Activated T-helper 1 cell treated with Interleukin-2 at 50 U/mL for 16 hours (primary cell): ENCODE measurements around the gene ECEL1.

Experiments used
- DNase-seq: peaks from one replicate; pipeline ENCODE4 v3.0.0-alpha.2; 2020; ENCODE audit warnings: low read depth

The ECEL1 gene

GRCh38 chr2:232522623-232523401, 35.2 kb upstream of the ECEL1 start:
- no peak for DNase-seq

- DNase-seq: peak; percentile 41
Measured at GRCh38 chr2:232521959-232522622, 34.5 kb upstream of the ECEL1 start.

DNA sequence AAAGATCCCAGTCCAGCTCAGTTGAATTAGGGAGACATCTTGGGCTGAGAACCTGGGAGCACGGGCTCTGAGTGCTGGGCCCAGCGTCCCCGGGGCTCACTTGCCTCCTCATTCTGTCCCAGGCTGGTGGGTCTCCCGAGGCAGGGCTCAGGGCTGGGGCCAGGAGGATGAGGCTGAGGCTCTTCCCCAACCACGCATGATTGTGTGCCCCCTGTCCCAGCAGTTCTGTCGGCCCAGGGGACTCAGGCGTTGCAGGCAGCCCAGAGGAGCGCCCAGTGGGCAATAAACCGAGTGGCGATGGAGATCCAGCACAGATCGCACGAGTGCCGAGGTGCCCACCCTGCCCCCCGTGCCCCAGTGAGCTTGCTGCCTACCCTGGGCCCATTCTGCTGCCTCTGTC, 33.5 kb upstream of the ECEL1 start:
- no peak for DNase-seq

DNA sequence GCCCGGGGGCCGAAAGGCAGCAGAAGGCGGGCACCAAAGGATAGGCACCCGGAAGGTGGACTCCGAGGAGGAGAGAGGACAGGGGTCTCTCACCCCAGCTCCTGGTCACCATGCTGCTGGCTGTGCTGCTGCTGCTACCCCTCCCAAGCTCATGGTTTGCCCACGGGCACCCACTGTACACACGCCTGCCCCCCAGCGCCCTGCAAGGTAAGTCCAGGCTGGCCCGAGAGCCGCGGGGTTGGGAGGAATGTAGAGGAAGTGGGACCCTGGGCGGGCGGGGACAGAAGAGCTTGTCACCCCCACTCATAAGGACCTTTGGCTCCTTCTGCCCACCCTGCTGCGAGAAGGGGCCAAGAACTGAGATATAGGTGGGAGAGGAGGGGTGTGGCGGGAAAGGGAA, 32.9 kb upstream of the ECEL1 start:
- no peak for DNase-seq

- no peak for DNase-seq
Measured at GRCh38 chr2:232519581-232520438, 32.2 kb upstream of the ECEL1 start, which contains the start of gene PRSS56. PRSS56 (plus strand) TSS chr2:232520388; CDS start chr2:232520599, 211 bp downstream.

DNA sequence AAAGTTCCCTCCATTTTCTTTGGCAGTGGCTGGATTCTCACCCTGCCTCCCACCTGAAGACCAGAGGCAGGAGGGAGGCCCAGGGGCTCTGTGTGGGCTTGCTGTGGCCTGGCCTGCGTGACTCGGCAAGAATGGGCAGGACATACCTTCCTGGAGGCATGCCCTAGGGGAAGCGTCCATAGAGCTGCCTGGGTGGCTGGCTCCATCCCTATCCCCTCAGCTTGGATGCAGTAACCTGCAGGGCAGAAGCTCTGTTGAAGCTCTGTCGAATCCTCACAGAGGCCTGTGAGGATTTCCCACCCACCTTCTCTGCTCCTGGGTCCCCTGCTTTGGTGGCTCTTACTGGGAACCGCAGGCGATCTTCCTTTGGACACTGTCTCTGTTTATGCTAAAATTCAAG, 31.2 kb upstream of the ECEL1 start:
- DNase-seq: no peak

DNA sequence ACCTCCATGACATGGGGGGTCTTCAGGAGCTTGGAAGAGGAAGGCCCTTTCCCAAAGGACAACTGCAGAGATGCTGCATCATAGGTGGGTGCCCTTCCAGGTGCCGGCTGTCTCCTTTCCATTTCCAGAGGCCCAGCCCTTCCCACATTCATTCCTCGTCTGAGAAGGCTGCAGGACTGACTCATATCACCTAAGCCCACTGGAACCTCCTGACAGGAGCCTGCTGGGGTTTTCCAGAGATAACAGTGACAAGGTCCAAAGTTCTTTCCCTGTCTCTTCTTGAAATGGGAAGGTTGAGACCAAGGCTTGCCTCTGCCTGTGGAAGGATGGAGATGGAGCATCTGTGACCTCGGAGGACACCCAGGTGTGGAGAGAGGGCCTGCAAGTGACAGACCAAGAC, 28.9 kb upstream of the ECEL1 start:
- no peak for DNase-seq

- DNase-seq: no peak
Measured at GRCh38 chr2:232515639-232516038, 28.0 kb upstream of the ECEL1 start.

DNA sequence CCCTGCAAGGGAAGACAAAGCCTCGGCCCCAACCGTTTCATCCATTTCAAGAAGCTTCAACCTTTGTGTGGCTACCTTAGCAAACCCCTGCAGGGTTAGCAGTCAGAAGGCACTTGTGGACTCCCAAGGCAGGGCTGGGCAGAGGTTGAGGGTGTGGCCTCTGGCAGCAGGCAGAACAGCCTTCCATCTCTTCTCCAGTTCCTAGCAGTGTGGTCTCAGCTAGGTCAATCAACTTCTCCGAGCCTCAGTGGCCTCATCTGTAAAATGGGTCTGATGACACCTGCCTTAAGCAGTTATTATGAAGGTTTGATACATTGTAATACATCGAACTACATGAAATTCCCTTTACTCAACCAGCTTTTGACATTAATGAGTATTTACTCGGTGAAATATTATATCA, 25.7 kb upstream of the ECEL1 start:
- no peak for DNase-seq

GRCh38 chr2:232512602-232513001, 25.0 kb upstream of the ECEL1 start:
- no peak for DNase-seq

GRCh38 chr2:232511336-232511890, 23.8 kb upstream of the ECEL1 start:
- DNase-seq: no peak

- no peak for DNase-seq
Measured at GRCh38 chr2:232508251-232508650, 20.6 kb upstream of the ECEL1 start.

DNA sequence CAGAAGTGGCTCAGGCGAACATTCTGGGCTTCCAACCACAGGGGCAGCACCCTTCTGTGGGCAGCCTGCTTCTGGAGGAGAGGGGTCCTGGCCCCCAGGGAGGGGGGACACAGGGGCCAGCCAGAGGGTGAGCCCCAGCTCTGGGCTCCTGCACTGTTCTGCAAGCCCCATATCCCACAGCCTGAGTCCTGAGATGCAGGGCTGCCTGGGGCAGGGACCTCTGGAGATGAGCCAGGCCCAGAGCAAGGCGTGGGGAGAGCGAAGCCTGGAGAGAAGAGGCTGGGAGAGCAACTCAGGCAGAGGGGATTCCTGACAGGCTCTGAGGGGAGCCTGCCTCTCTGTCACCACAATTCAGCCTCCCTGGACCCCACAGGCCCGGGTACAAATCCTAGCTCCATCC, 19.1 kb upstream of the ECEL1 start:
- no peak for DNase-seq

GRCh38 chr2:232505856-232506255, 18.2 kb upstream of the ECEL1 start:
- no peak for DNase-seq

DNA sequence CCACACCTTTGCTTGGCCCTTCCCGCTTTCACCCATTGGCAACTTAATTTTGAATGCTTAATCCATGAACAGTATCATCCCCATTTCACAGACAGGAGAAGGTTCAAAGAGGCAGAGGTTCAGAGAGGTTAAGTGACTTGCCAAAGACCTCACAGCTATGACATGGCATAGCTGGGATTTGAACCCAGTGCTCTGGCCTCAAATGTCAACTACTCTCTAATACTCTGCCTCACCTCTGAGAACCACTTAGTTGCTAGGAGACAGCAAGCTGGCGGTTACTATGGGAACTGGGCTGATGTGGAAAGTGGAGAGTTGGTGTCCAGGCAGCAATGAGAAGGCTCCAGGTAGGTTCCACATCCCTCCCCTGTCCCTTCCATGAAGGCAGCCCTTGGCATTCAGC, 16.8 kb upstream of the ECEL1 start:
- no peak for DNase-seq

DNA sequence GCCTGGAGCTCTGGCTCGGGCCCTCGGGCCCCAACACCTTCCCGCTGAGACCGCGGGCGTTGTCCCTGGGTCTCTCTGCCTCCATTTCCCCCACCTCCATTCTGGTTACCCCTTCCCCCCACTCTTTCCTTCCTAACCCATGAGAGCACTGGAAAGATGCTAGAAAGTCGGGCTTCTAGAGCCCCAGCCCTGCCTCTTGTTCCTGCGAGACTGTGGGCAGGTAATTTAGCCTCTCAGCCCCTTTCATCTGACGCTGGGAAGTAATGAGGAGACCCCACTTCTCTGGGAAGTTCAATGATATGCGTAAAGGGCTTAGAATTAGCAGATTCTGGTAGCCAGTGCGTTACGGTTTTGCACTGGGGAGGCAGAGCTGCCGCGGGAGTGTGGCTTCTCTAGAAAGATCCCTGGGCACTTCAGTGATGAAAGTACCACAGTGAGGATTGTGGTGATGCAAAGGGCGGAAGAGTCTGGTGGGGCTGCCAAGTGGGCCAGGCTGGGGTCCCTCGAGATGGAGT, 16.2 kb upstream of the ECEL1 start:
- no peak for DNase-seq

- DNase-seq: no peak
Measured at GRCh38 chr2:232502911-232503808, 15.5 kb upstream of the ECEL1 start.

DNA sequence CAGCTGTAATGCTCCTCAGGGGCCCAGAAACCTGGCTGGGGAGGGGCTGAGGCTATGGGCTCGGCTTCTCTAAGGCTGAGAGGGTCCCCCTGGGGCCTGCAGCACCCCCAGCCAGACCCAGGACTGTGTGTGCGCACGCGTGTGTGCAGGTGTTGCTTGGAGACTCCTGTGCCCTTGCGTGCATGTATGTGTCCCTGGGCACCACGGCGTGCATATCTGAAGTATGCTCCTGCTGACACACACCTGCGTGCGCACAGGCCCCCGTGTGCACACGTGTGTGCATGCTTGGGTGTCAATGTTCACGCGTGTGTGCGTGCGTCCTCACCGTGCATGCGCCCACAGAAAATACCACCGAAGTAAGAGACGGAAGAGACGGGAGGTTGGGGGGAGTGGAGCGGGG, 14.9 kb upstream of the ECEL1 start:
- DNase-seq: no peak

GRCh38 chr2:232501794-232502390, 14.3 kb upstream of the ECEL1 start:
- DNase-seq: no peak

- no peak for DNase-seq
Measured at GRCh38 chr2:232501331-232501771, 13.7 kb upstream of the ECEL1 start.

- DNase-seq: no peak
Measured at GRCh38 chr2:232498452-232498851, 10.8 kb upstream of the ECEL1 start.
